GM18517 (cell line): ENCODE data around the gene SLC25A36.
"Not testable (repeated sequence)": the region's sequence is repeated elsewhere in the genome, so short reads cannot be mapped to it uniquely, and the experiment has no call there.

Experiments used
- ATAC-seq: cut with Tn5 transposase; IDR thresholded peaks from one replicate; pipeline ENCODE4 v1.9.1; 2021; ENCODE audit warnings: mild to moderate bottlenecking, moderate library complexity; ENCODE audit not compliant: unreplicated experiment

Gene SLC25A36

GRCh38 chr3:140994316-140994715 is 52.7 kb downstream of the SLC25A36 start:
- no peak for ATAC-seq

GRCh38 chr3:140994861-140995260 is 53.2 kb downstream of the SLC25A36 start:
- ATAC-seq: not testable (repeated sequence)

GRCh38 chr3:140995881-140996280 is 54.2 kb downstream of the SLC25A36 start:
- ATAC-seq: no peak

- ATAC-seq: peak; percentile 73
Observed at GRCh38 chr3:141000027-141000663, 58.5 kb downstream of the SLC25A36 start.

DNA sequence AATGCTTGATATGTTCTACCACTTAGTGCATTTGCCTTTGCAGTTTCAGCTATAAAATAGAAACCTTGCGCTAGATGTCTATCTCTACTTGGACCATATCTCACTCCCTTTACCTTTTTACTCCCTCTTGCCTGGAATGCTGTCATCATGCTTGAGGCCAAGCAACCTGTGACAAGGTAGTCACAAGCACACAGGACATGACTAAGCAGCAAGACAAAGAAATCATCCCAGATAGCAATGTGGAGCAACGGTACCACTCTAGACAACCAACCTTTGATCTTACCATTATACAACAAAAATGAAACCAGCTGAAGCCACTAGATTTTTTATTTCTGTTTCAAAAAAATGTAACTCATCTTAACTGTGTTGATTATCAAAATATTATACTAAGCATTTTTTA is 59.0 kb downstream of the SLC25A36 start:
- ATAC-seq: no peak

DNA sequence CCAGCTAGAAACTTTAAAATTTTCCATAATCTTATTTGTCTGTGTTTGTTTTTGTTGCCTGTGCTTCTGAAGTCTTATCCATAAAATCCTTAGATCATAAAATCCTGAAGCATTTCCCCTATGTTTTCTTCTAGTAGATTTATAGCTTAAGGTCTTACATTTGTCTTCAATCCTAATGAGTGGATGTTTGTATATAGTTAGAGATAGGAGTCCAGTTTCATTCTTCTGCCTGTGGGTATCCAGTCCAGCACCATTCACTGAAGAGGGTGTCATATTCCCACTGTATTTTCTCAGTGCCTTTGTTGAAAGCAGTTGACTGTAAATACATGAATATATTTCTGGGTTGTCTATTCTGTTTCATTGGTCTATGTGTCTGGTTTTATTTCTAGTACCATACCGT is 64.7 kb downstream of the SLC25A36 start:
- no peak for ATAC-seq

DNA sequence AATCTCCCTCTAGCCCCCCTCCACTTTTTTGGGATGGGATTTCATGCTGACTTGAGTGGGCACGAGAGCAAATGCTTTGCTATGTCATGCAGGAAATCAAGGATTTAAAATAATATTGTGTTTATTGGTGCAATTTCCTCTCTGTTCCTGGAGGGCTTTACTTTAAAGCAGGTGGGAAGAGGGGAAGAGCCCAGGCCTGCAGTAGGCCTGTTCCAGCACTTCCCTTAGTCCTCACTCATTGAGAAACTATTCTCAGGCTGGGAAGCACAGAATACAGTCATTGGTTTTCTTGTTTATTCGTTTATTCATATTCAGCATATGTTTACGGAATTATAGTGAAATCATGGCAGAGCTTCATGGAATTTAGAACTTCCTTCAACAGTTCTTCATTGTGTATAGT is 67.9 kb downstream of the SLC25A36 start:
- ATAC-seq: no peak

DNA sequence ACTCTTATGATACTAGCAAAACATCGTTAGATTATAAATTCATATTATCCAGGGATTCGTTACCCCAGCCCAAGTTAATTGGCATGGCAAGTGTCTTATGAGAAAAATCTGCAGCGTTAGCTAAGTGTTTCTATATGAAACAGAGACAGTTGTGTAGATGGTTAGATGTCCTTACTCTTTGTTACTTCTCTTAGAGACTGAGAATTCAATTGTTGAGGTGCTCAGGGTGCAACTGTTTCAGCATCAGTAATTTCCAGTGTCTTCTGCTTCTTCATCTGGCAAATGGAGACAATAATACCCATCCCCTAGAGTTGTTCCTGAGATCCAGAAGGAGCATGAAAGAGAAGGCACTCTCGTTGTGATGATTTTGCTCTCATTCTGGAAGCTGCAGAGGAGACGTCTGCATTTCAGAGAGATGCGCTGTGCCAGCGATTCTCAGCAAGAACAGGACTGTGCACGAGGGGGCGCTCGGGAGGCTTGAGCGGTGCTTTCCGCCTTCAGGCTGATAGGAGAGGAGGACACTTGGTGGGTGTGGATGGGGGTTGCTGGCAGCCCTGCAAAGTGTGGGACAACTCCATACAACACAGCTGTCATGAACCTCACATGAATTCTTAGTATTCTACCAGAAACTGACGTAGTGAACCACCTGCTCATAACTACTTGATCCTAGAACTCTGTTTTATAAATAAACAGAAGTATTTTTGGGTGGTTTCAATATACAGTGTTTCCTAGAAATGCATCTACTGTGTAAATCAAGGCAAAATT is 69.8 kb downstream of the SLC25A36 start:
- peak; percentile 74 for ATAC-seq

DNA sequence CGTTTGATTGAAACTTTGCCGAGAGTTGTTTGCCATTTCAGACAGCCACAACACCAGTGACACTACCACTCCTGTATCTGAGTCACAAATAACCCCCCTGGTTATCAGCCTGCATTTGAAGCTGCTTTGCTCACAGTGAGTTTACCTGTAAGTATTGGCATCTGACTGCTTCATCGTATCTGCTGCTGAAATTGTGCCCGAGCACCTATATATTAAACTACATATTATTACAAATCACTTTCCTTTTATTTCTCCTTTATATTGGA is 70.3 kb downstream of the SLC25A36 start:
- peak; percentile 32 for ATAC-seq

- ATAC-seq: no peak
Observed at GRCh38 chr3:141012571-141012970, 70.9 kb downstream of the SLC25A36 start.

DNA sequence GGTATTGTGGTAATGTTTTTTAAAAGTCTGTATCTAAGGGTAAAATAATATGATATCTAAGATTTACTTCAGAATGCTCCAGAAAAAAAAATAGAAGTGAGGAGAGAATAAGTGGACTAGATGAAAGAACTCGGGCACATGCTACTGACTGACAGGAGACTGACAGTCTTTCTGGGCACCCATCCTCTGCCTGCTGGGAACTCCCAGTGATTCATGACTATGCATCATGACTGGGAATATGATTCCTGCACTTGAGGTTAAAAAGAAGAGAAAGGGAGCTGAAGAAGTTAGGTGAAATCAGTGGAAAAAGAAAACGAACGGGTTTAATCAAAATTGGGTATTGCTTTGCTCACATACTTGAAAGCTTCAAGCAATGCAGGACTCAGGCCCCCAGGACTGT is 73.8 kb downstream of the SLC25A36 start:
- no peak for ATAC-seq

DNA sequence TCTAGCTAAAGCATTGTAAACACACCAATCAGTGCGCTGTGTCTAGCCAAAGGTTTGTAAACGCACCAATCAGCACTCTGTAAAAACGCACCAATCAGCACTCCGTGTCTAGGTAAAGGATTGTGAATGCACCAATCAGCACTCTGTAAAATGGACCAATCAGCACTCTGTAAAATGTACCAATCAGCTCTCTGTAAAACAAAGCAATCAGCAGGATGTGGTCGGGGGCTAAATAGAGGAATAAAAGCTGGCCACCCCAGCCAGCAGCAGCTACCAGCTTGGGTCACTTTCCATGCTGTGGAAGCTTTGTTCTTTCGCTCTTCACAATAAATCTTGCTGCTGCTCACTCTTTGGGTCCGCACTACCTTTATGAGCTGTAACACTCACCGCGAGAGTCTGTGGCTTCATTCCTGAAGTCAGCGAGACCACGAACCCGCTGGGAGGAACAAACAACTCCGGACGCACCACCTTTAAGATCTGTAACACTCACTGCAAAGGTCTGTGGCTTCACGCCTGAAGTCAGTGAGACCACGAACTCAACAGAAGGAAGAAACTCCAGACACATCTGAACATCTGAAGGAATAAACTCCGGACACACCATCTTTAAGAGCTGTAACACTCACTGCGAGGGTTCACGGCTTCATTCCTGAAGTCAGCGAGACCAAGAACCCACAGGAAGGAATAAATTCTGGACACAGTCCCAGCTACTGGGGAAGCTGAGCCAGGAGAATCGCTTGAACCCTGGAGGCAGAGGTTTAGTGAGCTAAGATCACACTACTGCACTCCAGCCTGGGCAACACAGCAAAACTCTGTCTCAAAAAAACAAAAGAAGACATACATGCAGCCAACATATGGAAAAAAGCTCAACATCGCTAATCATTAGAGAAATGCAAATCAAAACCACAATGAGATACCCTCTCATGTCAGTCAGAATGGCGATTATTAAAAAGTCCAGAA is 76.0 kb downstream of the SLC25A36 start:
- not testable (repeated sequence) for ATAC-seq

DNA sequence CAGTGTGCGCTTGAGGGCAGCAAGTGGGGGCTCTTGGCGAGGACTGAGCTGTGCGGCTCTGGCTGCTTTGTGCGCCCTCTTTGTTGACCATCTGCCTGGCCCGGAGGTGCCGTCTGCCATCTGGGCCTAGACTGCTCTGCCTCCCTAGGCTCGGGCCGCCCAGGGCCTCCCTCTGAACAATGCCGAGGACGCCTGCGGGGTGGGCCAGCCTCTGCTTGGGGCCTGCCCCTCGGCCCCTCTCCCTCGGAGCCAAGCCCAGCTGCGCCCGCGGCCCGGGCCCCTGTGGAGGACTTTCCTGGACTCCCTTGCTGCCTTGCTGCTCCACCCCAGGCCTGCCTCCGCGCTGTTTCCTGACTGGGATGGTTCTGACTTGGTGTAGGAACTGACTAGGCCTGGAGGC is 77.6 kb downstream of the SLC25A36 start:
- no peak for ATAC-seq

DNA sequence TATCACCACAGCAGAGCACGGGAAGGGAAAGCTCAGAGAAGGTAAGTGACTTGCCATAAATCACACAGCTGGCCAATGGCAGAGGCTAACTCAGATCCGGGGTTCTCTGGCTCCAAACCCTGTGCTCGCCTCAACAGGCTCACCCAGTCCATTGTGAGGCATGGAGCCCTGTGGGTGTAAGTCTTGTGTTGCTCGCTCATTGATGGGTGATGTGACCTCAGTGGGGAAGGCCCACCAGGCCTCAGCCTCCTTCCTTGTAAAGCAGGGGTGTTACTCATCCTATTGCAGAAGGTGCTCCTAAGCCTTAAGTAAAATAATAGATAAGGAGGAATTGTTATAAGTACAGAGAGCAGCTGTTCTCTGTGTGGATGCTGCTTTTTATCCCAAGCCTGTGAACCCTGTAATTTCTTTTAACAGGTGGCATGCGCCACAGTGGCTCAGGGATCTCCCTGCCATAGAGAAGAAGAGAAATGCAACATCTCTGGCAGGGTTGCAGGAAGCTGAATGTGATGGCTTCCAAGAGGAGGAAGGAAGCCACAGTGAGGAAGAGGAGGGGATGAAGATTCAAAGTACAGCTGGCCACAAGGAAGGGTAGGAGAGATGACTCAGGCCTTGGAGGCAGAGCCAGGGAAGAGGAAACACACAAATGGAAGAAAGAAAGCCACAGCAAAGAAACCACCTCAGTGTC is 78.7 kb downstream of the SLC25A36 start:
- no peak for ATAC-seq

GRCh38 chr3:141021261-141021660 is 79.6 kb downstream of the SLC25A36 start:
- no peak for ATAC-seq
